AG08395 (cell line): ENCODE data around the gene SGPL1.

Source experiments
- DNase-seq: peaks from one replicate; pipeline ENCODE4 v3.0.0; 2012; ENCODE audit warnings: mixed read lengths, low spot score

The SGPL1 gene

GRCh38 chr10:70885481-70885880 is 69.7 kb downstream of the SGPL1 start:
- DNase-seq = no peak

DNA sequence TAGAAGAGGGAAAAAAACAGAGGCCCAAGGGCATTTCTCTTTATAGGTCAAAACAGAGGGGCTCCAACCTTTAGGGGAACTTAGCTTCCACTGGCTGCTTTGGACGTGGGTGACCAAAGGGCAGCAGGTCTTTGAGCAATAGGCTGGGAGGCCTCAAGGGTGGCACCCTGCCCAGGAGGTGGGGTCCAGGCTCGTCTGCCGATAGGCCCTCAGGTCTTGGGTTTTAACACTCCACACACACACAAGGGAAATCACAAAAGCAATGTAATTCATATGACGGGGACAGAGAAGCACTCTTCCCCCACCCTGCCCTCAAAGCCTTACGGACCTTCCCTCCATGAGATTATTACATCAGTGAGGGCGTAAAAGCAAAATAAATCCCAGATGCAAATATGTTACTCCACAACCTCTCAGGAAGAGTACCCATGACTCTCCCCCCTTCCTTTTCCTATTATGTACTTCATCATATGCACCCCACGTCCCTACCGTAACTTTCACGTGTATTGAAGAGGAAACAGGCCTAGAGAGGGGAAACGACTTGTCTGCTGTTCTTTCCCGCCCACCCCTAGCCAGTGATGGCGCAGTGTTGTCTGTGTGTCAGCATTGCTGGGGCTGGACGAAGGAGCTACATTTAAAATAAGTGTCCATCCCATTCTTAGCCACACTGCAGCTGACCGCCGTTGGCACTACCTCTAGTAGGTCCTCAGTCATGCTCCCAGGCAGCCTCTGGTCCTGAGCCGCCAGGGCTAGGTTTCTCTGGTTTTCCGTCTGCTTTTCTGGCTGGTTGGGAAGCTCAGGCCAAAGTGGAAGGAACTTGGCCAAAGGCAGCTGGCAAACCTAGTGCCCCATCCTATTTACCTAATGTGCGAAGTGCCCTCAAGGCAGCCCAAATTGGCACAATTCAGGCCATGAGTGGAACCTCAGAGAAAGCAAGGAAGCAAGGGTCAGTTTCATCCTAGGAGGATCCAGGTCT is 70.5 kb downstream of the SGPL1 start:
- no peak for DNase-seq

DNA sequence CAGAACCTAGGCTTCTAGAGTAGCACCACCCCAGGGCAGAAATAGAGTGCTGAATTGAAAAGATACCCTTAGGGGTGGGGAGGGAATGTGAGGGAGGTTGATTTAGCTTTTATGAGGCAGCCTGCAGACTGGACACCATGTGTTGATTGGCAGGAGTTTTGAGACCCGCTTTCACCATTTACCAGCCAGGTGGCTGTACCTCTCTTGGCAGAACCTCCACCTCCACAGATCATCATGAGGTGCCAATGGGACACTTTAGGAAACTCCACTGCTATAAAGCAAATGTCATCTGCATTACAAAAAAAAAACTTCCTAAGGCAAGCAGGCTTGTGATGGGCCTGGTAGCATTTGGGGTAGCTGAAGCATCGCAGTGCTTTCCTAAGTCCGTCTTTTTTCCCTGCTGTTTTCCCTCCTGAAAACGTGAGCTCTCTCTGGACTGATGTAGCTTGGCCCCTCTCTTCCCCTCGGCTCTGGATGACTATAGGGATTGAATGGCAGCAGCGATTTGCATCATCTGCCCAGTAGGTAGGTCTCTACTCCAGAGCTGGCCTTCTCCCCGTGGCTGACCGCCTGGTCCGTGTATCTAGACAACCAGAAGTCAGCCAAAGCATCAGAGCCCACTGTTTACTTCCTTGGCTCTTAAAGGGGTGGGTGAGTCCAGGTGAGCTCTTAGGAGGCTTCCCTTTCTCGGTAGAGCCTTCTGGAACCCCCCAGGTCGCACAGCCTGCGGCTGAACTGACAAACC is 71.3 kb downstream of the SGPL1 start:
- no peak for DNase-seq

- DNase-seq = peak; percentile 81
Measured at GRCh38 chr10:70887804-70888800, 72.4 kb downstream of the SGPL1 start, which contains the start of gene PCBD1. TSS of gene PCBD1 (minus strand) at chr10:70888565. CDS start at chr10:70888533, 32 bp downstream.

GRCh38 chr10:70889291-70889690 is 73.5 kb downstream of the SGPL1 start:
- DNase-seq = no peak

DNA sequence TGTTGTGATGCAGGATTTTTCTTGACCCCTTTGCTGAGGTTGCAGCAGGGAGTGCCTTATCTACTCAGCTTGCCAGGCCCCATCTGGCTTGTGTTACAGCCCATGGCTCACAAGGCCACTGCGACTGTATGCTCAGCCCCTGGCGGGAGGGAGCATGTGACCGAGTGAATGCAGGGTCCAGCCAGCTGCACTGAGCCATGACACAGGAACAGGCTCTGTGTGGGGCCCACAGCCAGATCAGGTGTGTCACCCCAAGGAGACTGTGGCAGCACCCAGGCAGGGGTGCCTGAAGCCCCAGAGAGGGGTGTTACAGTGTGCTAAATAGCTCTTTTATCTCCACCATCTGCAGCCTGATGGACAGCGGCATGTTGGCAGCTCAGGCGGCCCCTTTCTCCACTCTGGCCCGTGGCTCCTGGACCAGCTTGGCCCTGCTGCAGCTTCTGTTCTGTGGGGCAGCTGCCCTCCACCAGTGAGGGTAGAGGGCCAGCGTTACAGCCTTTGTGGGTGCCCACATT is 75.2 kb downstream of the SGPL1 start:
- DNase-seq = no peak

DNA sequence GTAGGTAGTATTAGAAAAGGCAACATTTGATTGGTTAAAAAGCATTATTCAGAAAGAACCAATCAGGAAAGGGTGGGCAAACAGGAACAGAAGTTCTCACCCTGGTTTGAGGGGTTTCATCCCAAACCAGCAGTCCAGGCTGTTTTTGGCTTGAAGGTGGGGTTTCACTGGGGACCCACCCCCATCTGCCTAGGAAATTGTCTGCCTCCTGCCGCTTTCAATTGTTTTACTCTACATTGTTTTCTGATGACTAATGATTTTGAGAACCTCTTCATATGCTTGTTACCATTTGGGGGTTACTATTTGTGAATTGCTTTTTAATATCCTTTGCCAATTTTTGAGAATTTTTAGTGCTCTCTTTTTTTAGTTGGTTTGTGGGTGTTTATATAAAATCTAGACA is 75.9 kb downstream of the SGPL1 start:
- no peak for DNase-seq

DNA sequence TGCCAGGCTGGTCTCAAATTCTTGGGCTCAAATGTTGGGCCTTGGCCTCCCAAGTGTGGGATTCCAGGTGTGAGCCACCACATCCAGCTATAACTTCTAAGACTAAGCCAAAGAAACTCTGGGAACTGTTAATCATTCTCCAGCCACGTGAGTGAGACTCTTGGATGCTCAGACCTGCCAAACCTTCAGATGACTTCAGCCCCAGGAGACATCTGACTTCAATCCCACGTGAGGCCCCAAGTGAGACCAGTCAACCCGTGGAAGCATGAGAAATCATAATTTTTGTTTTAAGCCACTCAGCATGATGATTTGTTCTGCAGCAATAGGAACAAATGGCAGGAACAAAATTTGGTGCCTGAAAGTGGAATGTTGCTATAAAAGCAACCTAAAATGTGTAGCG is 76.9 kb downstream of the SGPL1 start:
- DNase-seq = no peak

GRCh38 chr10:70893227-70894006 is 77.7 kb downstream of the SGPL1 start:
- no peak for DNase-seq

GRCh38 chr10:70894416-70894815 is 78.7 kb downstream of the SGPL1 start:
- no peak for DNase-seq

GRCh38 chr10:70896551-70896950 is 80.8 kb downstream of the SGPL1 start:
- no peak for DNase-seq

- DNase-seq = no peak
Measured at GRCh38 chr10:70898687-70899086, 82.9 kb downstream of the SGPL1 start.

DNA sequence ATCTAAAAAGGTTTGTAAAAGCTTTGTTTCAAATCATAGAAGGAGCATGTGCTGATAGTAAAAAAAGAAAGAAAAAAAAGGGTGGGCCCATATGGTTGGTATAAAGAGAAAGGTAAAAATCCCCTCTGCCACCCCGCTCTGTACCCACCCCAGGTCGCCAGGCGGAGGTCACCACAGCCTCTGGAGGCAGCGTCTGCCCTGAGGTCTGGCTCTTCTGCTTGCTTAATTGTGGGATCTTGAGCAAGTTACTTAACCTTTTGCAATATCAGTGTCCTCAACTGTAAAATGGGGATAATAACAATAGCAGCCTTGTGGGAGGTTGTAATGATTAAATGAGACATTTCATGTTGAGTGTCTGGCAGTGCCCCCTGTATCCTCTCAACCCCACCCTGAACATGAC is 83.3 kb downstream of the SGPL1 start:
- DNase-seq = no peak

DNA sequence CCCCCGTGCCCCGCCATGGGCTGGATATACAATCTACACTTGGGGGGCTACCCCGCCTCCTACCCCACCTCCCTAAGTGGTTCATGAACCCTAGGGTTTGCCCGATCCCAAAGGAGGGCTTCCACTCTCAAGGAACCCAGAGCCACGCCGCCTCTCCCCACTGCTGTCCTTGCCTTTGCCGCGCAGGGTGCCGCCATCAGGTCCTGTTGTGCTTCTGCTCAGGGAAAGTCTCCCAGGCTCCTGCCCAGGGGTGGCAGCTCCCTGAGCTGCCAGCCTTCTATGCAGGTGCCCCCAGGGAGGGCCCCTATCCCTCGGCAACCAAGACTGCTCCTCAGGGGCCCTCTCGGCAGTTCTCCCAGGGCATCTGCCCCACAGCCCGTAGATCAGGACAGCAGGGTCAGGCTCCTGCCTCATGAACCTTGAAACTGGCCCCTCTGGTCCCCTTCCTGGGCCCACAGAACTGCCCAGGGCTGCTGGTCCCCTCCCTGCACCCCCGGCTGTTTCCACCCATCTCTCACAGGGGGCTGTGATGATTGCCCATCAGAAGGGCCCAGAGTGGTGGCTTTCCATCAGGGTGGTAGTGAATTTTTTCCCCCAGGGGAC is 85.6 kb downstream of the SGPL1 start:
- DNase-seq = no peak

DNA sequence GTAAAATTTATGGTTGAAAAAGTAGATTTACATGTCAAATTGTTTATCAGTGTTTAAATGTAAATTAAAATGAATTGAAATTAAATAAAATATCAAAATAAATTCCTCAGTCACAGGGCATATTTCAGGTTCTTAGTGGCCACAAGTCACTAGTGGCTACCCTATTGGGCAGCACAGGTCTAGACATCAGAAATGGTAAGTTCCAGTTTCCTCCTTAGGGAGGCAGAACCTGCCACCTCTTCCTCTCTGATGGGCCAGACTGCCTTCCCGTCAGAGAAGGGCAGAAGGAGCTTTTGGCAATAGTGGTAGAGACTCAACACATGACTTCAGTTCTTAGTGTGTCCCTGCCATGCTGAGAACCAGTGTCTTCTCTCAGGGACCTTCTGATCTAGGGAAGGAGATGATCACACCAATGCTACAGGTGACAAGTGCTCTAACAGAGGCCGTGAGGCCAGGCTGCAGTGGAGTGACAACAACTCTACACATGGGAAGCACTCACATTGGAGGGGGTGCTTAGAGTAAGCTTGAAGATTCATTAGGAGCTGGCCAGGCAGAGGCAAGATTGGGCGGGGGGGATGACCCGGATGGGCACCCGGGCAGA is 87.0 kb downstream of the SGPL1 start:
- no peak for DNase-seq

DNA sequence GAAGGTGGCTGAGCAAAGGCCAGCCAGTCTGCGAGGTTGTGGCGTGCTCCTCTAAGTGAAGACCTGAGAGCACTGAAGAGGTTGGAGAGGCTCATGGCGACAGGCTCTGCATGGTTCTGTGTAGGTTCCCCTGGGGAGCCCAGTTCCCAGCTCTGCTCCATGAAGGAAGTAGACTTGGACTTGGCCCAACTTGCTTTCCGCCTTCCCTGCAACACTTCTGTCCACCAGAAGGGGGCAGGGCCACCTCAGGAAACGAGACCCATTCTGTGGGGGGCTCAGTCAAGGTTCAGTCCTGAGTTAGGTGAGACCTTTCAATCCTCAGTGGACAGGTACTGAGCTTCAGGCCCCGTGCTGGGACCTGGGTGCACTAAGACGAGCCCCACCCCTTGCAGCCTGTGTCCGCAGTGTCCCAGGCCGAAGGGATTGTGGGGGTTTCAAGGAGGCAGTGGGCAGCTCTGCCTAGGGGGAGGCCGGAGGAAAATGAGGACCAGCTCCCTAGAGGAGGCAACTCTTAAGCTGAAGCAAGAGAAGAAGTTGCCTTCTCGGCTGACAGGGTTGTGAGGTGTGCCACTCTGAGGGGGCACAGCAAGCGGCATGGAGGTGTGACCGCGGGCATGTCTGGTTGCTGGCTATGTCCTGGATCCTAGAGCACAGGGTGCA is 87.6 kb downstream of the SGPL1 start:
- DNase-seq = peak; percentile 73

DNA sequence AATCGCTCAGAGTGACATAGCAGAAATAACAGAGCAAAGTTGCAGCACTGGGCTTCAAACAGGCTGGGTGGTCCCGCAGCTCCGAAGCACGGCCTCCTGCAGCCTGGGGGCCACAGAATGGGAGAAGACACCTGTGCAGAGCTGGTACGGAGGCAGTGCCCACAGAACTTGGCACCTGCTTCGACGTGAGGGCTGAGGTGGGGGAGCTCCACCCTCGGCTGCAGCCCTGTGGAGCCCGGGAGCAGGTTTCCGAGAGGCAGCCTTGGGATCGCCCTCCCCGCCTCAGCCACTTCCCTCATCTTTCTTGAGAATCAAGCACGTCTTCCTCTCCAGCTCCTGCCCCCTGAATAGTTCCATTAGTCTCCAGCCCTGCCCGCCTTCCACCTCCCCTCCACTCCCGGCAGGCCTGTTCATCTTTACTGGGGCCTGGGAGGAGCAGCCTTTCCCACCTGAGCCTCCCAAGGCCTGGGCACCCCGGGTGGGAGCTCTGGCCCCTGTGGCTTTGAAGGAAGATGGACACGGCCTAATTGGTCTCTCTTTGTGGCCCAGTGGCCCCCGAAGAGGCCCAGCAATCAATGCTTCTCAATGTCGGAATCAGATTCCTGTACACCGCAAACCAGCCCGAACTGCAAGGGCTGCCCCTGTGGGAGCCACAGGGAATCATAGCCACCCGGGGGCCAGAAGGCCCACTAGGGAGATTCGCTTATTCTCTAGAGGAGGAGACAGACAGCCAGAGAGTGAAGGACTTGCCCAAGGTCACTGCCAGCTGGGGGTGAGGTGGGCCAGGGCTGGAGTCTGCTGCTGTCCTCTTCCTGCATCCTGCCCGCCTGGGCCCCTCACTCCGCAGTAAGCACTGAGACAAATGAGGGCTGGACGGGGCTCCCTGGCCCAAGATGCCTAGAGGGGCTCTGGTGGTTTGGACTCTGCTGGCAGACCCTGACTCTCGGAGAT is 89.6 kb downstream of the SGPL1 start:
- DNase-seq = no peak
